Stimulated activated CD4-positive, alpha-beta T cell treated with anti-CD3 and anti-CD28 coated beads, Interleukin-2, amount 100 ng/mL, for 24 hours (primary cell): Measurements from ENCODE around the gene ATG4B.
A peak's percentile ranks its signal among the peaks of the same experiment; 100 is the strongest.

Source experiments
- DNase-seq, 2 donors: peaks; one replicate each; pipeline ENCODE4 v3.0.0-alpha.2; 2020

ATG4B gene

GRCh38 chr2:241668354-241668753 is 30.9 kb downstream of the ATG4B start:
- no peak for DNase-seq

GRCh38 chr2:241668839-241669238 is 31.3 kb downstream of the ATG4B start:
- no peak for DNase-seq

GRCh38 chr2:241670333-241671110 is 33.0 kb downstream of the ATG4B start:
- no peak for DNase-seq

- no peak for DNase-seq
These were observed 34.2 kb downstream of the ATG4B start for GRCh38 chr2:241671457-241672240.

- DNase-seq = no peak
These were observed 35.0 kb downstream of the ATG4B start for GRCh38 chr2:241672243-241673188.

GRCh38 chr2:241673189-241673663 is 35.7 kb downstream of the ATG4B start:
- DNase-seq = no peak

GRCh38 chr2:241673797-241674725 is 36.6 kb downstream of the ATG4B start:
- DNase-seq = no peak

- DNase-seq = no peak
These were observed 38.4 kb downstream of the ATG4B start for GRCh38 chr2:241675885-241676284.

- DNase-seq = no peak
These were observed 39.2 kb downstream of the ATG4B start for GRCh38 chr2:241676665-241677064.

GRCh38 chr2:241677392-241677791 is 39.9 kb downstream of the ATG4B start:
- DNase-seq = no peak

GRCh38 chr2:241678307-241678706 is 40.8 kb downstream of the ATG4B start:
- no peak for DNase-seq

- DNase-seq = no peak
These were observed 41.5 kb downstream of the ATG4B start for GRCh38 chr2:241678784-241679540.

- no peak for DNase-seq
These were observed 42.6 kb downstream of the ATG4B start for GRCh38 chr2:241680044-241680443.

GRCh38 chr2:241680827-241681599 is 43.5 kb downstream of the ATG4B start:
- DNase-seq = no peak

GRCh38 chr2:241686324-241686649 is 48.8 kb downstream of the ATG4B start:
- DNase-seq = no peak

- DNase-seq = peak; percentile 95 to 96
These were observed 49.3 kb downstream of the ATG4B start, which contains the start of gene DTYMK for GRCh38 chr2:241686650-241687425. TSS of gene DTYMK (minus strand) at chr2:241686815. CDS start at chr2:241686783, 32 bp downstream.

- DNase-seq = no peak
These were observed 51.8 kb downstream of the ATG4B start for GRCh38 chr2:241689306-241689705.

GRCh38 chr2:241690202-241690717 is 52.8 kb downstream of the ATG4B start:
- no peak for DNase-seq

- no peak for DNase-seq
These were observed 55.0 kb downstream of the ATG4B start for GRCh38 chr2:241692448-241692847.
